Activated CD4-positive, alpha-beta T cell treated with anti-CD3 and anti-CD28 coated beads for 1 hour (primary cell): ENCODE measurements around the gene AFDN.

Experiments used
- DNase-seq: peaks from one replicate; pipeline ENCODE4 v3.0.0-alpha.2; 2020

AFDN gene

GRCh38 chr6:167826896-167827582 is at the start of gene AFDN:
AFDN (plus strand) TSS chr6:167826911; CDS start chr6:167827133, 222 bp downstream.
- no peak for DNase-seq

- no peak for DNase-seq
Measured at GRCh38 chr6:167778497-167779128, 48.1 kb upstream of the AFDN start.

- no peak for DNase-seq
Measured at GRCh38 chr6:167779129-167779992, 47.4 kb upstream of the AFDN start.

GRCh38 chr6:167779993-167780655 is 46.6 kb upstream of the AFDN start:
- no peak for DNase-seq

GRCh38 chr6:167781066-167781767 is 45.5 kb upstream of the AFDN start:
- DNase-seq, result no peak

GRCh38 chr6:167781868-167782267 is 44.8 kb upstream of the AFDN start:
- DNase-seq, result no peak

GRCh38 chr6:167782698-167783517 is 43.8 kb upstream of the AFDN start:
- no peak for DNase-seq

GRCh38 chr6:167786853-167787675 is 39.6 kb upstream of the AFDN start:
- DNase-seq, result no peak

- no peak for DNase-seq
Measured at GRCh38 chr6:167787896-167788562, 38.7 kb upstream of the AFDN start.

GRCh38 chr6:167788563-167788903 is 38.2 kb upstream of the AFDN start:
- DNase-seq, result no peak

GRCh38 chr6:167789358-167789757 is 37.4 kb upstream of the AFDN start:
- no peak for DNase-seq

GRCh38 chr6:167791091-167791779 is 35.5 kb upstream of the AFDN start:
- no peak for DNase-seq

- DNase-seq, result no peak
Measured at GRCh38 chr6:167791780-167792478, 34.8 kb upstream of the AFDN start.

GRCh38 chr6:167793421-167793820 is 33.3 kb upstream of the AFDN start:
- no peak for DNase-seq

- DNase-seq, result no peak
Measured at GRCh38 chr6:167794161-167795157, 32.3 kb upstream of the AFDN start.

- DNase-seq, result no peak
Measured at GRCh38 chr6:167795321-167795811, 31.3 kb upstream of the AFDN start.

- no peak for DNase-seq
Measured at GRCh38 chr6:167795874-167796191, 30.9 kb upstream of the AFDN start.
